HL-60 (cell line): ENCODE data around the gene TMEM217.

Experiments used
- DNase-seq, 2 experiments: peaks; one replicate each; pipeline ENCODE4 v3.0.0-alpha.2; 2010 to 2020; ENCODE audit warnings: low read depth in 1 of 2, low spot score in 1 of 2
- H3K27ac ChIP-seq: fragments of 250-450 bp; sonication (Bioruptor Pico); replicated peaks from 2 replicates; pipeline ENCODE4 v1.5.1; 2020; ENCODE audit warnings: mild to moderate bottlenecking, moderate library complexity
- H3K27me3 ChIP-seq: fragments of 250-450 bp; sonication (Bioruptor Pico); 2 replicates; pipeline ENCODE4 v1.5.1; 2021; ENCODE audit warnings: mild to moderate bottlenecking, moderate library complexity; ENCODE audit not compliant: insufficient read depth, poor library complexity, severe bottlenecking
- H3K4me3 ChIP-seq: replicated peaks from 2 replicates; pipeline ENCODE4 v1.5.1; 2011; ENCODE audit warnings: mild to moderate bottlenecking, control low read depth, low read length; ENCODE audit not compliant: insufficient read depth
- GABPA ChIP-seq: IDR thresholded peaks from 2 replicates; pipeline ENCODE4 v1.6.1; 2012; ENCODE audit warnings: low read depth
- POLR2AphosphoS5 ChIP-seq: IDR thresholded peaks from 2 replicates; pipeline ENCODE4 v1.6.1; 2012; ENCODE audit warnings: low read depth
- SPI1 ChIP-seq: IDR thresholded peaks from 2 replicates; pipeline ENCODE4 v1.6.1; 2012; ENCODE audit warnings: low read depth, mild to moderate bottlenecking, borderline replicate concordance
- TF ChIP-seq, protein P1 (sequence below): IDR thresholded peaks from 2 replicates; pipeline ENCODE4 v1.6.1; 2012; ENCODE audit warnings: low read depth; ENCODE audit not compliant: insufficient replicate concordance
- TF ChIP-seq, protein P2 (sequence below): IDR thresholded peaks from one replicate; pipeline ENCODE4 v1.5.1; 2011; ENCODE audit warnings: low read length, control low read depth, inconsistent platforms; ENCODE audit not compliant: insufficient read depth

Gene TMEM217

DNA sequence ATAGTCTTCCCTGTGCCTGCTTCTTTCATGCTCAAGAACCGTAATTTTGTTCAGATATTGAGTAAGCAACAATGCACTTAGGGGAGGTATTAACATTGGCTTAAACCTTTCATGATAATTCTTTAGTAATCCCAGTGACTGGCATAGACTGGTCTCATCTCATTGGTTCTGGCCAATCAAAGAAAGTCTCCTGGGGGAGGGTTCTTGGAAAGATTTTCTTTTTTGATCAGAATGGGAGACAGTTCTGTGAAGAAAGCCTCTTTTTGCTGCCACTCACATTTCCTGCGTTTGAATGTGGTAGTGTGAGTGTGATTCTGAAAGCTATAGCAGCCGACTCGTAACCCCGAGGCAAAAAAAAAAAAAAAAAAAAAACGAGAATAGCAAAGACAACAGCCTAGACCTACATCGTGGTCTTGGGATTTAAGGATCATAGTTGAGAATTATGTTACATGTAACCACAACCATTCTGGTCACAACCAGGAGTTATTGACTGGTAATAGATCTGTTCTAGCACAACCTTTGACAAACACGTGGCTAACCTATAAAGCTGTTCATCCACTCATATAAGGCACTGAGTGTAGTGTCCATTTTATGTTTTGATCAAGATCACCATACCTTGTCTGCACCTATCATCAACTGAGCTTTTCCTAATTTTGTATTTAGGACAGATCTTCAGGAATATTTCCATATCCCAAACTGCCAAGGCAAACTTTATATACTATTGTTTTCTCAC lies 15.1 kb upstream of the TMEM217 start:
- H3K4me3 ChIP-seq: no peak overlapping the region
- TF ChIP-seq GABPA: no peak
- H3K27me3 ChIP-seq: no peaks in the 10 kb centered on the region
- DNase-seq: no peak
- no peak overlapping the region for H3K27ac ChIP-seq

DNA sequence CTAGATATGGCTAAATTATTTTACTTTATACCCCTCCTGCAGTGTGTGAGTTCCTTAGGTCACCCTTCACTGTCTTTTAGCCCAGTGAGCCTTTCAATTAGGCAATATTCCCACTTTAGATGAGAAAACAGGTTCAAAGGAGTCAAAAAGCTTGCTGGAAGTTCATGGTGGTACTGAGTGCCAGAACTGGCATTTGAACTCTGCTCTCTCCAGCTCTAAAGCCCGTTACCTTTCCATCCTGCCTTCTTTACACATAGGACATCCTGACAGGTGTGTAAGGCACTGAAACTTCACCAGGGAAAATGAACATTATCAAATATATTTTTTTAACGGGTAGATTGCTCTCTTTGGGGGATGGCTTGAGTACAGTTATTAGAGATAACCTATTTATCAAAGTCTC lies 11.2 kb upstream of the TMEM217 start:
- no peak overlapping the region for H3K4me3 ChIP-seq
- no peak for DNase-seq
- H3K27me3 ChIP-seq: no peaks in the 10 kb centered on the region
- H3K27ac ChIP-seq: no peak overlapping the region
- TF ChIP-seq, protein P1, sequence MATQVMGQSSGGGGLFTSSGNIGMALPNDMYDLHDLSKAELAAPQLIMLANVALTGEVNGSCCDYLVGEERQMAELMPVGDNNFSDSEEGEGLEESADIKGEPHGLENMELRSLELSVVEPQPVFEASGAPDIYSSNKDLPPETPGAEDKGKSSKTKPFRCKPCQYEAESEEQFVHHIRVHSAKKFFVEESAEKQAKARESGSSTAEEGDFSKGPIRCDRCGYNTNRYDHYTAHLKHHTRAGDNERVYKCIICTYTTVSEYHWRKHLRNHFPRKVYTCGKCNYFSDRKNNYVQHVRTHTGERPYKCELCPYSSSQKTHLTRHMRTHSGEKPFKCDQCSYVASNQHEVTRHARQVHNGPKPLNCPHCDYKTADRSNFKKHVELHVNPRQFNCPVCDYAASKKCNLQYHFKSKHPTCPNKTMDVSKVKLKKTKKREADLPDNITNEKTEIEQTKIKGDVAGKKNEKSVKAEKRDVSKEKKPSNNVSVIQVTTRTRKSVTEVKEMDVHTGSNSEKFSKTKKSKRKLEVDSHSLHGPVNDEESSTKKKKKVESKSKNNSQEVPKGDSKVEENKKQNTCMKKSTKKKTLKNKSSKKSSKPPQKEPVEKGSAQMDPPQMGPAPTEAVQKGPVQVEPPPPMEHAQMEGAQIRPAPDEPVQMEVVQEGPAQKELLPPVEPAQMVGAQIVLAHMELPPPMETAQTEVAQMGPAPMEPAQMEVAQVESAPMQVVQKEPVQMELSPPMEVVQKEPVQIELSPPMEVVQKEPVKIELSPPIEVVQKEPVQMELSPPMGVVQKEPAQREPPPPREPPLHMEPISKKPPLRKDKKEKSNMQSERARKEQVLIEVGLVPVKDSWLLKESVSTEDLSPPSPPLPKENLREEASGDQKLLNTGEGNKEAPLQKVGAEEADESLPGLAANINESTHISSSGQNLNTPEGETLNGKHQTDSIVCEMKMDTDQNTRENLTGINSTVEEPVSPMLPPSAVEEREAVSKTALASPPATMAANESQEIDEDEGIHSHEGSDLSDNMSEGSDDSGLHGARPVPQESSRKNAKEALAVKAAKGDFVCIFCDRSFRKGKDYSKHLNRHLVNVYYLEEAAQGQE: no peak
- TF ChIP-seq GABPA: no peak
- TF ChIP-seq POLR2AphosphoS5: no peak
- TF ChIP-seq, protein P2, sequence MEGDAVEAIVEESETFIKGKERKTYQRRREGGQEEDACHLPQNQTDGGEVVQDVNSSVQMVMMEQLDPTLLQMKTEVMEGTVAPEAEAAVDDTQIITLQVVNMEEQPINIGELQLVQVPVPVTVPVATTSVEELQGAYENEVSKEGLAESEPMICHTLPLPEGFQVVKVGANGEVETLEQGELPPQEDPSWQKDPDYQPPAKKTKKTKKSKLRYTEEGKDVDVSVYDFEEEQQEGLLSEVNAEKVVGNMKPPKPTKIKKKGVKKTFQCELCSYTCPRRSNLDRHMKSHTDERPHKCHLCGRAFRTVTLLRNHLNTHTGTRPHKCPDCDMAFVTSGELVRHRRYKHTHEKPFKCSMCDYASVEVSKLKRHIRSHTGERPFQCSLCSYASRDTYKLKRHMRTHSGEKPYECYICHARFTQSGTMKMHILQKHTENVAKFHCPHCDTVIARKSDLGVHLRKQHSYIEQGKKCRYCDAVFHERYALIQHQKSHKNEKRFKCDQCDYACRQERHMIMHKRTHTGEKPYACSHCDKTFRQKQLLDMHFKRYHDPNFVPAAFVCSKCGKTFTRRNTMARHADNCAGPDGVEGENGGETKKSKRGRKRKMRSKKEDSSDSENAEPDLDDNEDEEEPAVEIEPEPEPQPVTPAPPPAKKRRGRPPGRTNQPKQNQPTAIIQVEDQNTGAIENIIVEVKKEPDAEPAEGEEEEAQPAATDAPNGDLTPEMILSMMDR: no peak
- no peak for TF ChIP-seq SPI1

DNA sequence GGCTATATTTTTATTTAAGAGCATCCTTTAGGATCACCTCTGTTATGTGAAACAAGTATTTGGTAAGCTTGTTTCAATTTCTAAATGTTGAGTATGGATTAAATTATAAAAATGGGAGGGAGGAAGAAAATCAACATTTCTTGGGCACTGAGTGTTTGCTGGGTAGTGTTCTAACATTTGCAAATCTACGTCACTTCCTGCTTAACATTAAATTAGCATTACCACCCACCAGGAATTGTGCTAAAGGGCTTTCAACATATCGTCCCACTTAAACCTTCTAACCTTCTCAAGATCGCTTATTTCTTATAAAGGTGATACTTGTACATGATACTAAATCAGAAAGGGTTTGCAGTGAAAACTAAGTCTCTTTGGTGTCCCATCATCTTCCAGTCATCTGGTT lies 7.9 kb upstream of the TMEM217 start:
- Histone ChIP-seq H3K4me3 (no peak overlapping the region), H3K27ac (no peak overlapping the region), H3K27me3 (no peaks in the 10 kb centered on the region)
- no peak for DNase-seq
- TF ChIP-seq POLR2AphosphoS5 (no peak), GABPA (no peak)
- TF ChIP-seq, protein P2: no peak

DNA sequence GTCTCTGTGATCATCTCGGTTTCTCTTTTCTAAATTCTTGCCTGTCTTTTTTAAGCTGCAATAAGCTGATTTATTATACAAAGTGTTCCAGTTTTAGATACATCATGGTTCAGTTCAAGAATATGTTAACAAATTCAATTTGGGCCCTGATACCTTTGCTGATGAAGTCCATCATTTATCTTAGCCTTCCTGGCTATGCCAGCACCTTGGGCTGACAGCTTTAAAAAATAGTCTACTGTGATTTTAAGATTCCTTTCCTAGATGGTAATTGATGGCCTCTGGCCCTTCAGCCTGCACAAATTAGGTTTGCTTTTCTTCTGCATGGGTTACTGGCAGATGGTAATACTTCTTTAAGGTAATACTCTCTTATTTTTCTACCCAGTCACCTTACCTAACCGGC lies 7.1 kb upstream of the TMEM217 start:
- H3K27ac ChIP-seq: no peak overlapping the region
- TF ChIP-seq GABPA (no peak), POLR2AphosphoS5 (no peak), SPI1 (no peak)
- TF ChIP-seq, protein P2: no peak
- TF ChIP-seq, protein P1: no peak
- no peak overlapping the region for H3K4me3 ChIP-seq
- no peaks in the 10 kb centered on the region for H3K27me3 ChIP-seq
- no peak for DNase-seq
